Superior temporal gyrus (tissue), 1 donor: ENCODE measurements around the gene NPFF.
"Not testable (repeated sequence)": the region's sequence is repeated elsewhere in the genome, so short reads cannot be mapped to it uniquely, and the experiment has no call there.

ENCODE experiments used
- DNase-seq: peaks from one replicate; pipeline ENCODE4 v3.0.0-alpha.2; 2016; ENCODE audit errors: extremely low spot score

The NPFF gene

GRCh38 chr12:53495903-53496751 is 11.2 kb downstream of the NPFF start:
- no peak for DNase-seq

- DNase-seq: no peak
Measured at GRCh38 chr12:53493610-53494391, 13.5 kb downstream of the NPFF start.

GRCh38 chr12:53492830-53493609 is 14.3 kb downstream of the NPFF start:
- peak; percentile 95 for DNase-seq

GRCh38 chr12:53492188-53492587 is 15.1 kb downstream of the NPFF start:
- DNase-seq: no peak

- DNase-seq: no peak
Measured at GRCh38 chr12:53489242-53489864, 17.9 kb downstream of the NPFF start.

- no peak for DNase-seq
Measured at GRCh38 chr12:53486736-53487487, 20.4 kb downstream of the NPFF start.

GRCh38 chr12:53485955-53486735 is 21.1 kb downstream of the NPFF start:
- no peak for DNase-seq

GRCh38 chr12:53484686-53485575 is 22.4 kb downstream of the NPFF start:
- no peak for DNase-seq

- no peak for DNase-seq
Measured at GRCh38 chr12:53483979-53484377, 23.3 kb downstream of the NPFF start.

- no peak for DNase-seq
Measured at GRCh38 chr12:53483225-53483978, 23.9 kb downstream of the NPFF start.

GRCh38 chr12:53482626-53483168 is 24.6 kb downstream of the NPFF start:
- no peak for DNase-seq

GRCh38 chr12:53481939-53482586 is 25.2 kb downstream of the NPFF start:
- no peak for DNase-seq

- DNase-seq: not testable (repeated sequence)
Measured at GRCh38 chr12:53481458-53481857, 25.8 kb downstream of the NPFF start.

GRCh38 chr12:53480491-53481442 is 26.5 kb downstream of the NPFF start:
- no peak for DNase-seq

- no peak for DNase-seq
Measured at GRCh38 chr12:53479331-53479730, 28.0 kb downstream of the NPFF start.

GRCh38 chr12:53478865-53479264 is 28.4 kb downstream of the NPFF start:
- no peak for DNase-seq
